GM06990 (cell line): ENCODE data around the gene NTN1.
A peak's percentile ranks its signal among the peaks of the same experiment; 100 is the strongest.
"Not testable (repeated sequence)": the region's sequence is repeated elsewhere in the genome, so short reads cannot be mapped to it uniquely, and the experiment has no call there.

ENCODE experiments used
- DNase-seq: peaks from one replicate; pipeline ENCODE4 v3.0.0-alpha.2; 2011; ENCODE audit not compliant: insufficient read length; ENCODE audit errors: extremely low read depth
- H3K27me3 ChIP-seq: replicated peaks from 2 replicates; pipeline ENCODE4 v1.6.0; 2011; ENCODE audit warnings: low read length; ENCODE audit not compliant: control insufficient read depth, insufficient read depth
- H3K36me3 ChIP-seq: 2 replicates; pipeline ENCODE4 v1.5.1; 2011; ENCODE audit warnings: low read length; ENCODE audit not compliant: control insufficient read depth, insufficient read depth
- H3K4me3 ChIP-seq: replicated peaks from 2 replicates; pipeline ENCODE4 v1.5.1; 2011; ENCODE audit warnings: low read depth, mild to moderate bottlenecking, control low read depth, low read length
- CTCF ChIP-seq: IDR thresholded peaks from 2 replicates; pipeline ENCODE4 v1.5.1; 2011; ENCODE audit warnings: low read length, control low read depth, mild to moderate bottlenecking, inconsistent platforms; ENCODE audit not compliant: insufficient read depth, poor library complexity, severe bottlenecking

Gene NTN1

GRCh38 chr17:9254841-9255240 is 233.5 kb downstream of the NTN1 start:
- H3K27me3 ChIP-seq: no peaks in the 10 kb centered on the region
- no peak for DNase-seq
- no peaks in the 10 kb centered on the region for H3K36me3 ChIP-seq
- H3K4me3 ChIP-seq: no peak overlapping the region
- no peak for TF ChIP-seq CTCF

GRCh38 chr17:9255833-9256232 is 234.5 kb downstream of the NTN1 start:
- no peak for DNase-seq
- H3K4me3 ChIP-seq: no peak overlapping the region
- no peaks in the 10 kb centered on the region for H3K27me3 ChIP-seq
- H3K36me3 ChIP-seq: no peaks in the 10 kb centered on the region
- TF ChIP-seq CTCF: no peak

GRCh38 chr17:9256361-9256750 is 235.0 kb downstream of the NTN1 start:
- Histone ChIP-seq H3K36me3 (no peaks in the 10 kb centered on the region), H3K4me3 (no peak overlapping the region), H3K27me3 (no peaks in the 10 kb centered on the region)
- TF ChIP-seq CTCF: peak; percentile 3
- no peak for DNase-seq

- TF ChIP-seq CTCF: no peak
- H3K4me3 ChIP-seq: no peak overlapping the region
- no peaks in the 10 kb centered on the region for H3K36me3 ChIP-seq
- DNase-seq: no peak
- H3K27me3 ChIP-seq: no peaks in the 10 kb centered on the region
These were observed 235.7 kb downstream of the NTN1 start for GRCh38 chr17:9256751-9257629.

- H3K27me3 ChIP-seq, DNase-seq, H3K4me3 ChIP-seq, H3K36me3 ChIP-seq: not testable (repeated sequence)
These were observed 236.3 kb downstream of the NTN1 start for GRCh38 chr17:9257630-9257965.

- TF ChIP-seq CTCF: no peak
- H3K4me3 ChIP-seq: no peak overlapping the region
- H3K27me3 ChIP-seq: no peaks in the 10 kb centered on the region
- DNase-seq: no peak
- no peaks in the 10 kb centered on the region for H3K36me3 ChIP-seq
These were observed 237.1 kb downstream of the NTN1 start for GRCh38 chr17:9258115-9259015.
